ENCODE data around the gene WDR73.

The WDR73 gene

GRCh38 chr15:84609818-84610525 is 44.1 kb downstream of the WDR73 start:
- H3K27me3 Mint-ChIP-seq, result no peaks in the 10 kb centered on the region
- H3K36me3 Mint-ChIP-seq, result peaks cover 44% of the 10 kb centered on the region
- no peak overlapping the region for H3K27ac Mint-ChIP-seq
- H3K9me3 Mint-ChIP-seq, result no peaks in the 10 kb centered on the region
- ATAC-seq, result no peak
- no peak overlapping the region for H3K4me3 Mint-ChIP-seq
- peaks cover 42% of the 10 kb centered on the region for H3K4me1 Mint-ChIP-seq

GRCh38 chr15:84608707-84609284 is 45.3 kb downstream of the WDR73 start:
- no peak for ATAC-seq
- no peak overlapping the region for H3K27ac Mint-ChIP-seq
- H3K4me1 Mint-ChIP-seq, result peaks cover 53% of the 10 kb centered on the region
- peaks cover 51% of the 10 kb centered on the region for H3K36me3 Mint-ChIP-seq
- no peaks in the 10 kb centered on the region for H3K9me3 Mint-ChIP-seq
- H3K27me3 Mint-ChIP-seq, result no peaks in the 10 kb centered on the region
- H3K4me3 Mint-ChIP-seq, result no peak overlapping the region

DNA sequence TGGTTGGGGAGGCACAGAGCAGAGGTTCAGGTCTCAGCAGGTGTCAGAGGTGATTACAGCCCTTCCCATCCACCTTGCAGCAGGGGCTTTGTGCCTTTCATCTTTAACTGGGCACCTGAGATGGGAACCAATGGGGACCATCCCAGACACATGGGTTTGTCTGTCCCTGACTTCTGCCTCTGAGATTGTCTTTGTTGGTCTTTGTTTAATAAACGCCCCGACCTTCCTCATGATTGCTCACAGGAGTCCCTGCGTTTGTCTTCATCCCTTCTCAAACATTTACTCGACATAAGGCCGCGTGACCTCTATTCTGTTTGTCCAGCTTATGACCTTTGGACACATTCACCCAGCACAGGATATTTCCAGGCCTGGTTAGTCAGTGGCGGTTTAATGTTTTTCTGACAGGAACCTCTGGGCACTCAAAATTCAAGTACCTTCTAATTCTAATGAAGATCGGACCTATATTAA is 47.4 kb downstream of the WDR73 start:
- Mint-ChIP-seq H3K4me3 (no peak overlapping the region), H3K27ac (peak overlapping the region; percentile 86), H3K9me3 (no peaks in the 10 kb centered on the region), H3K27me3 (no peaks in the 10 kb centered on the region), H3K36me3 (peaks cover 49% of the 10 kb centered on the region), H3K4me1 (peaks cover 69% of the 10 kb centered on the region)
- no peak for ATAC-seq

GRCh38 chr15:84605554-84605882 is 48.6 kb downstream of the WDR73 start:
- Mint-ChIP-seq H3K4me1 (peaks cover 69% of the 10 kb centered on the region), H3K9me3 (no peaks in the 10 kb centered on the region), H3K27ac (peak overlapping the region; percentile 86), H3K4me3 (peak overlapping the region; percentile 80), H3K36me3 (peaks cover 48% of the 10 kb centered on the region), H3K27me3 (no peaks in the 10 kb centered on the region)
- no peak for ATAC-seq

DNA sequence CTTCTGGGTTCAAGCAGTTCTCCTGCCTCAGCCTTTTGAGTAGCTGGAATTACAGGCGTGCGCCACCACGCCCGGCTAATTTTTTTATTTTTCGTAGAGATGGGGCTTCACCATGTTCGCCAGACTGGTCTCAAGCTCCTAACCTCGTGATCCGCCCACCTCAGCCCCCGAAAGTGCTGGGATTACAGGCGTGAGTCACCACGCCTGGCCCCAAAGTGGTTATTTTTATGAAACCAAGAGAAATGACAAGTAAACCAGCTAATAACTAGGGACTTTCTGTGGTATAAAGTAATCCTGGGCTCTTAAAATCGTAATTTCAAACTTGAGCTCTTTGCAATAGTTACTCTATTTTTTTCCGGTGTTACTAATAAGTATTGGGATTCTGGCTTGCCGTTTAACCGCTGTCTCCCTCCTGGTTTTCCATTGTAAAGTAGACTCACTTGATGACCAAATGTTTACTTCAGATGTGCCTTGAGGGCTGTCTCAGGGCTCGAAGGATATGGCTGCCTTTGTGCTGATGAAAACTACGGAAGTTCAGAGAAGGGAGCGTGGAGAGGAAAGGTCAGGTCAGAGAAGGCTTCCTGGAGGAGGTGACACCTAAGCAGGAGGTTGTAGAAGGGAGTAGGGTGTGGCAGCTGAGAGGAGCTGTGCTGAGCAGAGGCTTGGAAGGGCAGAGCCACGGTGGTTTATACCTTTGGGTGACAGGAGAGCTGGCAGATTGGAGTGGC is 49.1 kb downstream of the WDR73 start:
- Mint-ChIP-seq H3K27ac (peak overlapping the region; percentile 86), H3K27me3 (no peaks in the 10 kb centered on the region), H3K36me3 (peaks cover 48% of the 10 kb centered on the region), H3K4me1 (peaks cover 71% of the 10 kb centered on the region), H3K9me3 (no peaks in the 10 kb centered on the region), H3K4me3 (peak overlapping the region; percentile 80)
- no peak for ATAC-seq

GRCh38 chr15:84603630-84604379 is 50.3 kb downstream of the WDR73 start:
- peaks cover 74% of the 10 kb centered on the region for H3K4me1 Mint-ChIP-seq
- H3K4me3 Mint-ChIP-seq, result peak overlapping the region; percentile 80
- H3K9me3 Mint-ChIP-seq, result no peaks in the 10 kb centered on the region
- ATAC-seq, result no peak
- H3K36me3 Mint-ChIP-seq, result peaks cover 43% of the 10 kb centered on the region
- peak overlapping the region; percentile 86 for H3K27ac Mint-ChIP-seq
- H3K27me3 Mint-ChIP-seq, result no peaks in the 10 kb centered on the region

- peak overlapping the region; percentile 86 for H3K4me3 Mint-ChIP-seq
- peaks cover 26% of the 10 kb centered on the region for H3K36me3 Mint-ChIP-seq
- no peak for ATAC-seq
- H3K9me3 Mint-ChIP-seq, result no peaks in the 10 kb centered on the region
- H3K27ac Mint-ChIP-seq, result peak overlapping the region; percentile 80
- peaks cover 74% of the 10 kb centered on the region for H3K4me1 Mint-ChIP-seq
- H3K27me3 Mint-ChIP-seq, result no peaks in the 10 kb centered on the region
These were observed 52.6 kb downstream of the WDR73 start for GRCh38 chr15:84601555-84601838.

- H3K36me3 Mint-ChIP-seq, result peaks cover 22% of the 10 kb centered on the region
- no peaks in the 10 kb centered on the region for H3K27me3 Mint-ChIP-seq
- no peaks in the 10 kb centered on the region for H3K9me3 Mint-ChIP-seq
- H3K4me1 Mint-ChIP-seq, result peaks cover 71% of the 10 kb centered on the region
- peak within 1 kb of the TSS; percentile 80 for H3K27ac Mint-ChIP-seq
- ATAC-seq, result peak; percentile 96
- H3K4me3 Mint-ChIP-seq, result peak within 1 kb of the TSS; percentile 86
These were observed 53.2 kb downstream of the WDR73 start, which contains the start of gene ZSCAN2 for GRCh38 chr15:84600687-84601554. Gene ZSCAN2, plus strand, starts transcription at chr15:84601009. Its CDS starts 2,919 bp downstream, at chr15:84603928.

DNA sequence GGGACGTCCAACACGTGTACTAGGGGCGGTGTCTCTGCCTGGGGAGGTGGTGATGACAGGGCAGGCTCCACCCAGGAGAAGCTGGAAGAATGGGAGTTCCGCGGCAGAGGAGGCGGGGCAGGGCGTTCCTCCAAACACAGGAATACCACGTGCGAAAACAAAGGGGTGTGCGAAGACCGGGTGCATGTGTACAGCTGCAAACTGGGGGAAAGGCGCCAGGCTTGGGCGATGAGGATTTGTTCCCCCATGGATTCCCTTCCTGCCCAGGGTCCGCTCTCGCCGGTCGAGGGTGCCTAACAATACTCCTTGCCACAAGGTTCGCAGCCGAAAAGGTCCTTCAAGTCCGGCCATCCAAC is 53.8 kb downstream of the WDR73 start:
- Mint-ChIP-seq H3K27ac (peak overlapping the region; percentile 80), H3K9me3 (no peaks in the 10 kb centered on the region), H3K36me3 (peaks cover 15% of the 10 kb centered on the region), H3K4me1 (peaks cover 65% of the 10 kb centered on the region), H3K4me3 (peak overlapping the region; percentile 86), H3K27me3 (no peaks in the 10 kb centered on the region)
- peak; percentile 14 for ATAC-seq

DNA sequence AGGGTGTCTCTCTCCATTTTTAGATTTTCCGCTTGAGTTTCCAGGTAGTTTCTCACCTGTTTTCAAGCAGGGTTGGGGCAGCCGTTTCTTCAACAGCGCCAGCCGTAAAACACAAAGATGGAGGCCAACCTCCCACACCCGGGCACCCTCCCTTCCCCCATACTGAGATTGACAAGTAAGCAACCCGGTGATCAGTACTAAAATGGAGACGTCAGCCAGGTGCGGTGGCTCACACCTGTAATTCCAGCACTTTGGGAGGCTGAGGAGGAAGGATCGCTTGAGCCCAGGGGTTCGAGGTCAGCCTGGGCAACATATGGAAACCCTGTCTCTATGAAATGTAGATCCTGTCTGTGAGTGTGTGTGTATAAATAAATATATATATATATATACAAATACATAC is 54.2 kb downstream of the WDR73 start:
- Mint-ChIP-seq H3K27me3 (no peaks in the 10 kb centered on the region), H3K27ac (peak overlapping the region; percentile 80), H3K4me3 (peak overlapping the region; percentile 86), H3K4me1 (peaks cover 61% of the 10 kb centered on the region), H3K9me3 (no peaks in the 10 kb centered on the region), H3K36me3 (peaks cover 12% of the 10 kb centered on the region)
- no peak for ATAC-seq

- H3K27ac Mint-ChIP-seq, result peak overlapping the region; percentile 81
- no peaks in the 10 kb centered on the region for H3K27me3 Mint-ChIP-seq
- H3K4me1 Mint-ChIP-seq, result peaks cover 53% of the 10 kb centered on the region
- no peaks in the 10 kb centered on the region for H3K9me3 Mint-ChIP-seq
- no peak for ATAC-seq
- H3K36me3 Mint-ChIP-seq, result peaks cover 7% of the 10 kb centered on the region
- H3K4me3 Mint-ChIP-seq, result no peak overlapping the region
These were observed 55.1 kb downstream of the WDR73 start for GRCh38 chr15:84598993-84599392.

GRCh38 chr15:84598250-84598649 is 55.8 kb downstream of the WDR73 start:
- Mint-ChIP-seq H3K4me3 (peak overlapping the region; percentile 15), H3K27me3 (no peaks in the 10 kb centered on the region), H3K9me3 (no peaks in the 10 kb centered on the region), H3K27ac (peak overlapping the region; percentile 81), H3K4me1 (peaks cover 46% of the 10 kb centered on the region), H3K36me3 (no peaks in the 10 kb centered on the region)
- peak; percentile 84 for ATAC-seq

GRCh38 chr15:84597296-84597695 is 56.8 kb downstream of the WDR73 start:
- peak overlapping the region; percentile 81 for H3K27ac Mint-ChIP-seq
- no peaks in the 10 kb centered on the region for H3K27me3 Mint-ChIP-seq
- peak overlapping the region; percentile 39 for H3K4me3 Mint-ChIP-seq
- no peaks in the 10 kb centered on the region for H3K9me3 Mint-ChIP-seq
- peaks cover 36% of the 10 kb centered on the region for H3K4me1 Mint-ChIP-seq
- no peak for ATAC-seq
- H3K36me3 Mint-ChIP-seq, result no peaks in the 10 kb centered on the region

- Mint-ChIP-seq H3K4me1 (peaks cover 29% of the 10 kb centered on the region), H3K4me3 (no peak overlapping the region), H3K9me3 (no peaks in the 10 kb centered on the region), H3K36me3 (no peaks in the 10 kb centered on the region), H3K27me3 (no peaks in the 10 kb centered on the region), H3K27ac (no peak overlapping the region)
- ATAC-seq, result no peak
These were observed 58.4 kb downstream of the WDR73 start for GRCh38 chr15:84595660-84596059.

Measured in stimulated activated memory B cell treated with anti-CD40 and anti-IgM and Interleukin-4, amounts not matched to agents 10 μg/mL and 1 μg/mL and 100 μg/mL, for 72 hours (primary cell).